Astrocyte (in vitro differentiated cells and primary cell): Measurements from ENCODE around the gene FAHD1.

ENCODE experiments used
- CTCF ChIP-seq: IDR thresholded peaks from 2 replicates; pipeline ENCODE4 v1.5.1; 2011; ENCODE audit warnings: low read depth, mild to moderate bottlenecking, inconsistent platforms, low read length, moderate library complexity; ENCODE audit not compliant: insufficient read depth
- EZH2 ChIP-seq: IDR thresholded peaks from 2 replicates; pipeline ENCODE4 v1.6.1; 2012; ENCODE audit warnings: mild to moderate bottlenecking, low read length, inconsistent platforms; ENCODE audit not compliant: insufficient read depth

DNA sequence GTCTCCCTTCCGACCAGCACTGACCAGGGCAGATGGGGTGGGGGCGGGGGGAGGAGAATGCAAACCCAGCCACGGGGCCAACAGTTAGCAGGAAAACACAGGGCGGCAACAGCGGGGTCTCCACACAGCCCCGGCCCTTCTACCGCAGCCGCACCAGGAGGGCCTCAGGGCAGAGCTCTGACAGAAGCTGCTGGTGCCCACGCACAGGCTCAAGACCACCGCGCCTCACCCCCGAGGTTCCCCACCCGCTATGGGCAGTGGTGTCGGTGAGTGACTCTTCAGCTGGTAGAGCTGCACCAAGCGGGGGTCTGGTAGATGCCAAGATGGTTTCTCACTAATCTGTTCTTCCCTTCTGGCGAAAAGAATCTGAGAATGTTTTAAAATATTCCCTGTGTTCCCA lies 16.5 kb upstream of the FAHD1 start:
- TF ChIP-seq EZH2 (no peak), CTCF (no peak)
